HG03520 (cell line): Measurements from ENCODE around the gene POLE2.
"Not testable (repeated sequence)": the region's sequence is repeated elsewhere in the genome, so short reads cannot be mapped to it uniquely, and the experiment has no call there.

Source experiments
- ATAC-seq: cut with Tn5 transposase; IDR thresholded peaks from one replicate; pipeline ENCODE4 v1.9.1; 2021; ENCODE audit warnings: mild to moderate bottlenecking, moderate library complexity; ENCODE audit not compliant: unreplicated experiment

The POLE2 gene

GRCh38 chr14:49620182-49621113, 67.6 kb downstream of the POLE2 start, which contains the start of the genes MGAT2 and RPL36AL:
TSS of gene MGAT2 (plus strand) at chr14:49620799. CDS start at chr14:49621269, 470 bp downstream.
TSS of gene RPL36AL (minus strand) at chr14:49620626. CDS start at chr14:49619104, 1,522 bp downstream.
- peak; percentile 92 for ATAC-seq

- no peak for ATAC-seq
Measured at GRCh38 chr14:49619730-49620129, 68.3 kb downstream of the POLE2 start.

GRCh38 chr14:49619273-49619672, 68.7 kb downstream of the POLE2 start:
- not testable (repeated sequence) for ATAC-seq

GRCh38 chr14:49617852-49618519, 70.0 kb downstream of the POLE2 start:
- ATAC-seq = no peak

- ATAC-seq = no peak
Measured at GRCh38 chr14:49615776-49616175, 72.2 kb downstream of the POLE2 start.

- no peak for ATAC-seq
Measured at GRCh38 chr14:49614196-49614595, 73.8 kb downstream of the POLE2 start.

GRCh38 chr14:49612671-49613070, 75.3 kb downstream of the POLE2 start:
- no peak for ATAC-seq

GRCh38 chr14:49612251-49612650, 75.8 kb downstream of the POLE2 start:
- ATAC-seq = no peak

- no peak for ATAC-seq
Measured at GRCh38 chr14:49607583-49607982, 80.4 kb downstream of the POLE2 start.

GRCh38 chr14:49598485-49599300, 89.3 kb downstream of the POLE2 start, which contains the start of gene LRR1:
TSS of gene LRR1 (plus strand) at chr14:49598940. CDS start at chr14:49599021, 81 bp downstream.
- peak; percentile 46 for ATAC-seq

GRCh38 chr14:49598189-49598484, 89.9 kb downstream of the POLE2 start:
- ATAC-seq = no peak

GRCh38 chr14:49594347-49595091, 93.5 kb downstream of the POLE2 start:
- ATAC-seq = no peak
